SK-N-SH (cell line): Measurements from ENCODE around the gene SMYD3. TPM values are rescaled to one million over a fixed set of nuclear protein-coding genes. Genes with fewer than 3 reads are reported as not detected.

Experiments
- CTCF ChIA-PET: fragments of 300-600, 350-600 bp; formaldehyde crosslinking; extraction: SDS; loops from one replicate; lab custom pipeline; 2021; lab: Yijun Ruan, JAX
- POLR2A ChIA-PET: fragments of 350-600 bp; sonication (Branson Sonifier 250); formaldehyde crosslinking; extraction: SDS; loops from one replicate; lab custom pipeline; 2020; ENCODE audit warnings: antibody characterized with exemption, inconsistent platforms; lab: Yijun Ruan, JAX
- DNase-seq: peaks from one replicate; pipeline ENCODE4 v3.0.0; 2012
- H2AFZ ChIP-seq: fragments of 200-600 bp; sonication (generic); 2 replicates; pipeline ENCODE4 v1.8.1; 2016; ENCODE audit warnings: antibody characterized with exemption, mild to moderate bottlenecking, low read depth
- H3F3A ChIP-seq: fragments of 200-600 bp; sonication (generic); replicated peaks from 2 replicates; pipeline ENCODE3; 2016; ENCODE audit warnings: antibody characterized with exemption, mild to moderate bottlenecking; ENCODE audit not compliant: insufficient read depth
- H3K27ac ChIP-seq, 2 experiments: fragments of 200-500 bp in 1 of 2; fragments of 200-600 bp in 1 of 2; sonication (Bioruptor generic) in 1 of 2; sonication (generic), shearing (Covaris generic) in 1 of 2; 2 replicates each; pipeline versions ENCODE4 v1.5.1 to v1.6.1; 2014 to 2016; ENCODE audit warnings: low read depth in 2 of 2, inconsistent platforms in 1 of 2, low read length in 1 of 2, mild to moderate bottlenecking in 1 of 2, mixed read lengths in 1 of 2
- H3K27me3 ChIP-seq: fragments of 200-600 bp; sonication (generic), shearing (Covaris generic); 2 replicates; pipeline ENCODE4 v1.6.1; 2016; ENCODE audit warnings: mixed run types; ENCODE audit not compliant: insufficient read depth
- H3K36me3 ChIP-seq, 2 experiments: fragments of 200-500 bp in 1 of 2; fragments of 200-600 bp in 1 of 2; sonication (Bioruptor generic) in 1 of 2; sonication (generic) in 1 of 2; replicated peaks in 1 of 2; 2 replicates each; pipeline versions ENCODE3 to v1.5.1; 2014 to 2016; ENCODE audit warnings: low read length in 1 of 2, mild to moderate bottlenecking in 1 of 2; ENCODE audit not compliant: insufficient read depth in 2 of 2, control insufficient read depth in 1 of 2
- H3K4me1 ChIP-seq, 2 experiments: fragments of 200-500 bp in 1 of 2; fragments of 200-600 bp in 1 of 2; sonication (Bioruptor generic) in 1 of 2; sonication (generic), shearing (Covaris generic) in 1 of 2; 2 replicates each; pipeline versions ENCODE4 v1.5.1 to v1.6.1; 2014 to 2016; ENCODE audit warnings: low read depth in 1 of 2, low read length in 1 of 2, mixed run types in 1 of 2; ENCODE audit not compliant: insufficient read depth in 2 of 2, control insufficient read depth in 1 of 2
- H3K4me2 ChIP-seq: fragments of 200-600 bp; sonication (generic), shearing (Covaris generic); 2 replicates; pipeline ENCODE4 v1.6.1; 2017; ENCODE audit warnings: mixed run types
- H3K4me3 ChIP-seq, 2 experiments: fragments of 200-500 bp in 1 of 2; fragments of 200-600 bp in 1 of 2; sonication (Bioruptor generic) in 1 of 2; sonication (generic), shearing (Covaris generic) in 1 of 2; 2 replicates each; pipeline versions ENCODE4 v1.5.1 to v1.8.1; 2014 to 2016; ENCODE audit warnings: low read depth in 2 of 2, inconsistent platforms in 1 of 2, low read length in 1 of 2, mild to moderate bottlenecking in 1 of 2, mixed read lengths in 1 of 2, moderate library complexity in 1 of 2
- H3K79me2 ChIP-seq: fragments of 200-600 bp; sonication (generic); 2 replicates; pipeline ENCODE4 v1.8.1; 2017; ENCODE audit warnings: mild to moderate bottlenecking; ENCODE audit not compliant: insufficient read depth
- H3K9ac ChIP-seq: fragments of 200-600 bp; sonication (generic); 2 replicates; pipeline ENCODE4 v1.6.1; 2017; ENCODE audit warnings: mixed run types
- H3K9me2 ChIP-seq: fragments of 200-600 bp; sonication (generic); 2 replicates; pipeline ENCODE4 v1.6.1; 2017; ENCODE audit warnings: mixed run types
- H3K9me3 ChIP-seq: fragments of 200-600 bp; sonication (generic); 2 replicates; pipeline ENCODE4 v1.6.1; 2017; ENCODE audit warnings: mixed run types, mild to moderate bottlenecking, moderate library complexity
- H4K20me1 ChIP-seq: fragments of 200-600 bp; sonication (generic); 2 replicates; pipeline ENCODE4 v1.6.1; 2017; ENCODE audit warnings: mild to moderate bottlenecking, mixed run types; ENCODE audit not compliant: insufficient read depth
- CHD2 ChIP-seq: fragments of 150-350 bp; IDR thresholded peaks from 2 replicates; pipeline ENCODE4 v1.6.1; 2018; ENCODE audit warnings: low read length; ENCODE audit not compliant: partially characterized antibody
- ELF1 ChIP-seq: IDR thresholded peaks from 2 replicates; pipeline ENCODE4 v1.4.0; 2012
- EZH2phosphoT487 ChIP-seq: fragments of 200-600 bp; sonication (generic); IDR thresholded peaks from 2 replicates; pipeline ENCODE4 v1.6.1; 2017; ENCODE audit warnings: low read depth, mixed run types, mild to moderate bottlenecking, antibody characterized with exemption, moderate library complexity, borderline replicate concordance
- IRF3 ChIP-seq: fragments of 150-350 bp; IDR thresholded peaks from 2 replicates; pipeline ENCODE4 v1.6.1; 2016; ENCODE audit warnings: mild to moderate bottlenecking, low read depth, low read length
- NRF1 ChIP-seq: IDR thresholded peaks from 2 replicates; pipeline ENCODE4 v1.6.1; 2012; ENCODE audit warnings: low read depth, mild to moderate bottlenecking, low read length
- PBX3 ChIP-seq: IDR thresholded peaks from 2 replicates; pipeline ENCODE4; 2012
- REST ChIP-seq: IDR thresholded peaks from 2 replicates; pipeline ENCODE4 v1.6.1; 2012; ENCODE audit warnings: mild to moderate bottlenecking, low read depth, low read length, moderate library complexity
- TAF1 ChIP-seq: IDR thresholded peaks from 2 replicates; pipeline ENCODE4 v1.6.1; 2012; ENCODE audit warnings: low read depth, mild to moderate bottlenecking, low read length, moderate library complexity, borderline replicate concordance
- TEAD4 ChIP-seq: IDR thresholded peaks from 2 replicates; pipeline ENCODE4 v1.4.0; 2012; ENCODE audit warnings: mild to moderate bottlenecking, borderline replicate concordance; ENCODE audit not compliant: insufficient read depth
- USF1 ChIP-seq: IDR thresholded peaks from 2 replicates; pipeline ENCODE4 v1.4.0; 2012; ENCODE audit warnings: low read depth, borderline replicate concordance
- ZBTB33 ChIP-seq: IDR thresholded peaks from 2 replicates; pipeline ENCODE4 v1.4.0; 2012; ENCODE audit warnings: low read depth, borderline replicate concordance
- WGBS: methylation state at CpG from one replicate; pipeline ENCODE4 v1.1.6; 2017; ENCODE audit warnings: low lambda C conversion rate; 5-methylcytosine and 5-hydroxymethylcytosine counted together
- polyA plus RNA-seq, 3 experiments: library from polyadenylated mRNA; depleted of rRNA; stranded (reverse); fragments of >200 nt; gene quantifications; 2 replicates each; pipeline ENCODE4 v1.2.3, GENCODE V29; 2012

The SMYD3 gene
- polyA plus RNA-seq, 1 of the 3 experiments (the other 2 are of a cell fraction), result 31.4 TPM

- TF ChIP-seq REST, result no peak
These were observed 519.1 kb downstream of the SMYD3 start (continued) for GRCh38 chr1:245987997-245988392.

- CTCF ChIA-PET, result interaction anchor here (1.4 kb wide), 1 partner anchor 14 kb away, joined by 3 read pairs; no protein-coding TSS in a partner anchor
These were observed 519.5 kb downstream of the SMYD3 start for GRCh38 chr1:245987577-245987976.

More at GRCh38 chr1:245987577-245987976, 519.5 kb downstream of the SMYD3 start:
- no peaks in the 10 kb centered on the region for H3K79me2 ChIP-seq
- no peaks in the 10 kb centered on the region for H4K20me1 ChIP-seq
- H3K9ac ChIP-seq, result no peak overlapping the region
- peaks cover 19% of the 10 kb centered on the region for H3F3A ChIP-seq
- no peaks in the 10 kb centered on the region for H3K9me2 ChIP-seq
- H3K36me3 ChIP-seq, result no peaks in the 10 kb centered on the region
- no peak for DNase-seq
- H3K9me3 ChIP-seq, result no peaks in the 10 kb centered on the region
- peaks cover 21 to 35% of the 10 kb centered on the region in 2 experiments; a peak in 3 of 4 replicates for H3K4me1 ChIP-seq
- no peak overlapping the region for H3K4me3 ChIP-seq
- TF ChIP-seq ZBTB33, result no peak
- no peak for TF ChIP-seq ELF1
- no peak for TF ChIP-seq IRF3
- no peak for TF ChIP-seq USF1
- TF ChIP-seq NRF1, result no peak
- no peak for TF ChIP-seq TEAD4
- no peak for TF ChIP-seq EZH2phosphoT487
- no peak for TF ChIP-seq CHD2
- no peak for TF ChIP-seq TAF1
- TF ChIP-seq PBX3, result no peak
- H2AFZ ChIP-seq, result no peak overlapping the region
- no peaks in the 10 kb centered on the region for H3K27me3 ChIP-seq
- 77% methylated on average over 6 of the region's 6 CpGs for WGBS
- POLR2A ChIA-PET, result no interaction called here
- peak overlapping the region; percentile 96 to 98 for H3K27ac ChIP-seq
- peak overlapping the region; percentile 79 for H3K4me2 ChIP-seq
